ENCODE results near the gene MOSMO. TPM values are rescaled to one million over a fixed set of nuclear protein-coding genes. Genes with fewer than 3 reads are reported as not detected.

The MOSMO gene
- total and polyA plus RNA-seq, 2 of the 4 experiments (the other 2 are of a cell fraction) = 10.5 to 16.0 TPM

GRCh38 chr16:22004341-22004740, 3.6 kb upstream of the MOSMO start:
- H2AK9ac ChIP-seq (replicated peaks; ENCODE audit: low read depth, low read length, poor library complexity) = no peak overlapping the region
- intact Hi-C loops (cut with micrococcal nuclease) (loop anchor here (5.0 kb wide), 1 partner anchor 293 kb away; the partner anchor contains the start of gene POLR3E), in situ Hi-C loops (cut with MboI; ENCODE audit: low sequenced_read_pairs) (loop anchor here (5.0 to 10.0 kb wide), 2 partner anchors 68 to 290 kb away; partner anchors contain the start of gene POLR3E), dilution Hi-C loops (cut with HindIII; ENCODE audit: low sequenced_read_pairs, unreplicated experiment) (no loop called here)
- no peak overlapping the region for H3K4me2 ChIP-seq (ENCODE audit: low read depth, low read length)
- H3K4me1 ChIP-seq (ENCODE audit: control insufficient read depth, insufficient read depth, low read length) = peaks cover 9% of the 10 kb centered on the region
- ATAC-seq (ENCODE audit: low read depth) (no peak), DNase-seq (no peak)
- ChIA-PET POLR2A (ENCODE audit: unreplicated experiment) (no interaction called here), CTCF (interaction anchor here (5.1 kb wide), 1 partner anchor 73 kb away, joined by 30 read pairs; no protein-coding TSS in a partner anchor)
- no TSS peak for BruUV-seq (replicated peaks)
- no peaks in the 10 kb centered on the region for H3K36me3 ChIP-seq (ENCODE audit: control insufficient read depth, insufficient read depth, low read length)
- H3K9ac ChIP-seq (ENCODE audit: low read depth, low read length) = no peak overlapping the region
- no peak overlapping the region for H3K14ac ChIP-seq (replicated peaks; ENCODE audit: low read depth, low read length)
- H2BK120ac ChIP-seq (ENCODE audit: low read depth, low read length) = no peak overlapping the region
- TF ChIP-seq MAFK (IDR thresholded peaks at IDR 0.05; ENCODE audit: low read depth, low read length) (no peak), ELK1 (IDR thresholded peaks at IDR 0.05; ENCODE audit: borderline replicate concordance, low read depth, low read length) (no peak), RFX5 (IDR thresholded peaks at IDR 0.05; ENCODE audit: low read depth, low read length) (no peak), POLR2A (IDR thresholded peaks at IDR 0.05; ENCODE audit: low read depth, low read length) (no peak), BHLHE40 (IDR thresholded peaks at IDR 0.05; ENCODE audit: low read depth, low read length) (no peak), NFE2L2 (IDR thresholded peaks at IDR 0.05; ENCODE audit: low read depth, low read length) (no peak), CHD1 (IDR thresholded peaks at IDR 0.05; ENCODE audit: low read depth, low read length) (no peak), MAZ (IDR thresholded peaks at IDR 0.05; ENCODE audit: borderline replicate concordance, low read depth, low read length) (no peak)
- no peak overlapping the region for H2BK5ac ChIP-seq (ENCODE audit: low read depth, low read length, poor library complexity, severe bottlenecking)
- no peak overlapping the region for H3K4me3 ChIP-seq (ENCODE audit: insufficient read depth, low read depth, low read length)
- no peak overlapping the region for H2AFZ ChIP-seq (replicated peaks; ENCODE audit: low read length, poor library complexity)
- peaks cover 18% of the 10 kb centered on the region for H3K9me1 ChIP-seq (ENCODE audit: insufficient read depth, low read length)
- no peak overlapping the region for H4K91ac ChIP-seq (ENCODE audit: insufficient read depth, low read depth, low read length)
- H4K5ac ChIP-seq (ENCODE audit: low read depth, low read length) = no peak overlapping the region
- H3K18ac ChIP-seq (ENCODE audit: low read depth, low read length) = no peak overlapping the region
- H3K23ac ChIP-seq (ENCODE audit: low read depth, low read length) = no peak overlapping the region
- no peaks in the 10 kb centered on the region for H3K27me3 ChIP-seq (ENCODE audit: control insufficient read depth, insufficient read depth, low read length)
- H2AK5ac ChIP-seq (ENCODE audit: low read depth, low read length) = 0 out of 2 replicates have a peak overlapping the region, but pooled peaks have one; percentile 2
- H2BK15ac ChIP-seq (ENCODE audit: low read depth, low read length) = no peak overlapping the region
- H4K8ac ChIP-seq (ENCODE audit: low read depth in 2 of 2, low read length in 2 of 2) = no peak overlapping the region
- no CpG with 5 or more reads among the region's 3 CpGs for WGBS, 2 experiments (ENCODE audit: extremely low coverage in 2 of 2, insufficient read length in 1 of 2)
- no peak overlapping the region for H2BK20ac ChIP-seq (ENCODE audit: low read depth, low read length)
- H3K9me3 ChIP-seq (ENCODE audit: control insufficient read depth, insufficient read depth, low read length) = no peaks in the 10 kb centered on the region
- peaks cover 5 to 20% of the 10 kb centered on the region in 2 experiments; a peak in 3 of 4 replicates for H3K79me1 ChIP-seq (ENCODE audit: low read depth in 1 of 2, low read length in 2 of 2)
- no peak overlapping the region for H3K56ac ChIP-seq (ENCODE audit: extremely low read depth, insufficient read depth, low read length)
- H4K20me1 ChIP-seq (ENCODE audit: insufficient read depth, low read length) = peaks cover 7% of the 10 kb centered on the region
- no peak overlapping the region for H3K27ac ChIP-seq (ENCODE audit: insufficient read depth, low read length)
- no peak overlapping the region for H3K4ac ChIP-seq (ENCODE audit: low read depth, low read length)
